K562 (cell line): Measurements from ENCODE around the gene CBX8. TPM values are rescaled to one million over a fixed set of nuclear protein-coding genes. Genes with fewer than 3 reads are reported as not detected.

Experiments
- ARID3A ChIP-seq: IDR thresholded peaks from 2 replicates; pipeline ENCODE4 v1.6.1; 2012; ENCODE audit warnings: low read depth, low read length, improper control_type of control experiment, borderline replicate concordance
- CTCF ChIP-seq, 3 experiments: IDR thresholded peaks in 2 of 3; conservative IDR thresholded peaks in 1 of 3; 2 replicates each; pipeline ENCODE4 v1.5.1; 2011 to 2012; ENCODE audit warnings: low read length in 3 of 3, mild to moderate bottlenecking in 3 of 3, control low read depth in 2 of 3, improper control_type of control experiment in 1 of 3, inconsistent platforms in 1 of 3, low read depth in 1 of 3, mixed read lengths in 1 of 3, moderate library complexity in 1 of 3; ENCODE audit not compliant: insufficient read depth in 2 of 3
- FOXM1 ChIP-seq, 2 experiments: fragments of 450-650 bp in 1 of 2; sonication (generic) in 1 of 2; formaldehyde crosslinking in 1 of 2; IDR thresholded peaks; 2 replicates each; pipeline versions ENCODE4 v1.6.1 to v1.9.0; 2017 to 2022; ENCODE audit warnings: low read depth in 2 of 2, mild to moderate bottlenecking in 2 of 2, missing genetic modification reagents in 1 of 2, moderate library complexity in 1 of 2
- GABPB1 ChIP-seq: sonication (generic); formaldehyde crosslinking; IDR thresholded peaks from 2 replicates; pipeline ENCODE4 v1.8.0; 2022; ENCODE audit warnings: mild to moderate bottlenecking, missing genetic modification reagents
- GATA2 ChIP-seq: sonication (generic); formaldehyde crosslinking; IDR thresholded peaks from 2 replicates; pipeline ENCODE4 v1.4.0; 2020; ENCODE audit warnings: mild to moderate bottlenecking, missing genetic modification reagents
- HNRNPK ChIP-seq: fragments of 200-400 bp; formaldehyde crosslinking; IDR thresholded peaks from one replicate; pipeline ENCODE4 v1.6.1; 2018; ENCODE audit warnings: mild to moderate bottlenecking, low read depth, low read length; ENCODE audit not compliant: poor library complexity, severe bottlenecking
- MAZ ChIP-seq, 2 experiments: fragments of 450-650 bp in 1 of 2; sonication (generic) in 1 of 2; formaldehyde crosslinking; IDR thresholded peaks in 1 of 2; conservative IDR thresholded peaks in 1 of 2; 2 replicates each; pipeline versions ENCODE4 v1.4.0 to v1.5.0; 2020; ENCODE audit warnings: mild to moderate bottlenecking in 1 of 2, missing genetic modification reagents in 1 of 2
- SP2 ChIP-seq: IDR thresholded peaks from 2 replicates; pipeline ENCODE4 v1.6.1; 2011; ENCODE audit warnings: mild to moderate bottlenecking, low read depth, low read length, moderate library complexity; ENCODE audit not compliant: poor library complexity, severe bottlenecking; ENCODE audit errors: extremely low read depth
- ZBTB2 ChIP-seq: fragments of 450-650 bp; IDR thresholded peaks from 2 replicates; pipeline ENCODE4 v1.6.1; 2016; ENCODE audit warnings: antibody characterized with exemption
- ZBTB26 ChIP-seq: fragments of 450-650 bp; formaldehyde crosslinking; IDR thresholded peaks from 2 replicates; pipeline ENCODE4 v1.4.0; 2022; ENCODE audit warnings: missing genetic modification characterization
- ZNF263 ChIP-seq: sonication (generic); formaldehyde crosslinking; IDR thresholded peaks from 2 replicates; pipeline ENCODE4 v1.8.0; 2022; ENCODE audit warnings: mild to moderate bottlenecking, missing genetic modification reagents, borderline replicate concordance
- ZNF507 ChIP-seq: conservative IDR thresholded peaks from 2 replicates; pipeline ENCODE4 v1.6.1; 2017; ENCODE audit warnings: missing genetic modification characterization, missing compliant biosample characterization
- ZNF551 ChIP-seq: fragments of 250-450 bp; sonication (Bioruptor Pico); IDR thresholded peaks from 2 replicates; pipeline ENCODE4 v1.5.0; 2021; ENCODE audit warnings: mild to moderate bottlenecking, moderate library complexity
- ZNF609 ChIP-seq: sonication (generic); formaldehyde crosslinking; IDR thresholded peaks from 2 replicates; pipeline ENCODE4 v1.8.1; 2023; ENCODE audit warnings: missing genetic modification reagents, mild to moderate bottlenecking, borderline replicate concordance
- polyA plus RNA-seq, 8 experiments: library from polyadenylated mRNA; depleted of rRNA in 4 of 8; stranded (reverse) in 5 of 8; unstranded in 3 of 8; fragments of >200 nt; fragmentation: Nextera tagmentation in 2 of 8; fragmentation: Illumina TruSeq in 1 of 8; extraction: Ambion mirVana in 2 of 8; extraction: Trizol in 1 of 8; gene quantifications; 2 replicates each; pipeline versions ENCODE4 v1.2.1 to v1.2.3, GENCODE V29; 2011 to 2014; ENCODE audit warnings: inconsistent platforms in 1 of 8, missing spikeins in 1 of 8
- total RNA-seq, 7 experiments: library from RNA; depleted of rRNA in 6 of 7; stranded (reverse); fragments of >200 nt in 6 of 7; fragmentation: Illumina TruSeq in 2 of 7; extraction: Trizol in 2 of 7; gene quantifications; 2 replicates each; pipeline versions ENCODE4 v1.2.1 to v1.2.3, GENCODE V29; 2011 to 2021; ENCODE audit warnings: low replicate concordance in 1 of 7

Gene CBX8
- total and polyA plus RNA-seq, 9 of the 15 experiments (the other 6 are each of a cell fraction or from before 2014, with no cell fraction given) = 0.08 to 11.9 (median 2.6) TPM

GRCh38 chr17:79826204-79826680, 29.4 kb upstream of the CBX8 start (continued):
- TF ChIP-seq SP2 = no peak
- no peak for TF ChIP-seq HNRNPK
- TF ChIP-seq ZBTB26 (CRISPR knock-in tag) = no peak
- TF ChIP-seq ZBTB2 = no peak
- TF ChIP-seq FOXM1 (IDR thresholded peaks at IDR 0.05; ENCODE audit: low read depth) = no peak
- TF ChIP-seq FOXM1 (CRISPR knock-in tag; IDR thresholded peaks at IDR 0.05; ENCODE audit: low read depth) = no peak
- TF ChIP-seq ZNF551 (CRISPR knock-in tag) = no peak
- TF ChIP-seq CTCF (IDR thresholded peaks at IDR 0.05 in 2 of 3, conservative IDR thresholded peaks at IDR 0.05 in 1 of 3; ENCODE audit: insufficient read depth in 2 of 3, low read depth in 1 of 3, low read length in 3 of 3) = no peak; a peak in 1 of 6 replicates
- TF ChIP-seq ZNF609 (CRISPR knock-in tag) = no peak
- TF ChIP-seq ZNF263 (CRISPR knock-in tag) = no peak; the same call in 1 of the 2 replicates
- peak; percentile 83; the same call in 1 of the 2 replicates for TF ChIP-seq GABPB1 (CRISPR knock-in tag)
- TF ChIP-seq ZNF507 (tag) = no peak
- no peak for TF ChIP-seq GATA2
- peak; percentile 67 to 84; a peak in 3 of 4 replicates for TF ChIP-seq MAZ (CRISPR knock-in tag; conservative IDR thresholded peaks at IDR 0.05 in 1 of 2, IDR thresholded peaks at IDR 0.05 in 1 of 2)
- TF ChIP-seq ARID3A = 0 out of 2 replicates have a peak, but pooled peaks have one; percentile 30
